ENCODE results near the gene ERCC4.

ERCC4 gene

DNA sequence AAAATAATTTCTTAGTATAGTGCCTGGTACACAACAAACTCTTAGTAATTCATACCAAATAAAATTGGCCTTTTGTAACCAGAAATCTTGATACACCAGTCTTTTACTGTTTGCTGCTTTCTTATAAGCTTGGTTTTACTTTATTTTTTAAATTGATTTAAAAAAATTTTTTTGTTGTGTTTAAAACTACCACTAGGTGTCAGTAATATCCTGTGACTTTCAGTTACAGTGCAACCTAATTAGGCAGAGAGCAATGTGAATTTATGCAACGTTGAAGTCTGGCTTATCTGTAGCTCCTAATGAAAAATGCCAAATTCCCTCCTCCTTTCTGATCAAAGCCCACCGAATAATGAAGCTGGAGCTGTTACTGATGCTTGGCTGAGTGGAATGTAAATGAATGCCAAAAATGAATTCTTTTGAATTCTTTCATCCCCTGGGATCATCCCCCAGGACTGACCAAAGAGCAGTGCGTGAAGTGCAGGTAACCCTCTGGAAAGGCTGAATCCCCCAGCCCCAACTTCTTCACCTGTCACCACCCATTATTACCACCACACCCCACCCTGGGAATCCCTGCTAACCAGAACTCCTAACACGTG lies 3.8 kb downstream of the ERCC4 start:
- no peak for DNase-seq (ENCODE audit: low read depth, low spot score)
- Histone ChIP-seq H3K9me3 (ENCODE audit: insufficient read depth, low read length) (no peaks in the 10 kb centered on the region), H3K4me3 (ENCODE audit: insufficient read length, low read depth) (no peak overlapping the region), H3K27me3 (ENCODE audit: insufficient read depth, insufficient read length) (no peaks in the 10 kb centered on the region), H3K4me1 (ENCODE audit: insufficient read depth, insufficient read length) (no peaks in the 10 kb centered on the region), H3K9ac (ENCODE audit: insufficient read length, low read depth) (no peak overlapping the region), H3K36me3 (ENCODE audit: insufficient read depth, insufficient read length, low read length) (peaks cover 51% of the 10 kb centered on the region)
- TF ChIP-seq SUZ12 (IDR thresholded peaks at IDR 0.05; ENCODE audit: extremely low read depth, insufficient read depth, insufficient read length) (no peak), YY1 (IDR thresholded peaks at IDR 0.05; ENCODE audit: insufficient read depth, insufficient read length) (no peak), ZNF274 (IDR thresholded peaks at IDR 0.05; ENCODE audit: low read depth, low read length) (no peak)

- peaks cover 67% of the 10 kb centered on the region for H3K36me3 ChIP-seq (ENCODE audit: insufficient read depth, insufficient read length, low read length)
- no peak for TF ChIP-seq YY1 (IDR thresholded peaks at IDR 0.05; ENCODE audit: insufficient read depth, insufficient read length)
- no peak for TF ChIP-seq SUZ12 (IDR thresholded peaks at IDR 0.05; ENCODE audit: extremely low read depth, insufficient read depth, insufficient read length)
- no peak for TF ChIP-seq ZNF274 (IDR thresholded peaks at IDR 0.05; ENCODE audit: low read depth, low read length)
- DNase-seq (ENCODE audit: low read depth, low spot score) = no peak
These were observed 6.5 kb downstream of the ERCC4 start for GRCh38 chr16:13926464-13926863.

DNA sequence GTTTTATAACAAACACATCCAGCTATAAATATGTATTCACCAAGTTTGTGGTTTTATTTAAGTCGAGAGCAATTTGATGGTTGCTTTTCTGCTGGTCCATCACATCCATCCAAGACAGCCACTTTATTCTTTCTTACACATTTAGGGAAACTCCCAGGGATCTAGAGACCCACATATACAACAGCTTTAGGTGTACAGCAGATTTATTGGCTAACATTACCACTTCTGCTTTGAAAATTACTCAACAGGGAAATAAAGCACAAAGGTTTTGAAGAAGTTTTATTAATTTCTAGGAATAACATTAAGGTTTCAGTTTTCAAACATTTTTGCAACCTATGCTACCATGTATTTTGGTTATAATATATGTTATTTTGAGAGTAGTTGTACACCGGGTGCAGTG lies 6.9 kb downstream of the ERCC4 start:
- no peaks in the 10 kb centered on the region for H3K27me3 ChIP-seq (ENCODE audit: insufficient read depth, insufficient read length)
- no peak overlapping the region for H3K4me3 ChIP-seq (ENCODE audit: insufficient read length, low read depth)
- H3K9me3 ChIP-seq (ENCODE audit: insufficient read depth, low read length) = no peaks in the 10 kb centered on the region
- no peaks in the 10 kb centered on the region for H3K4me1 ChIP-seq (ENCODE audit: insufficient read depth, insufficient read length)
- H3K9ac ChIP-seq (ENCODE audit: insufficient read length, low read depth) = no peak overlapping the region
- TF ChIP-seq YY1 (IDR thresholded peaks at IDR 0.05; ENCODE audit: insufficient read depth, insufficient read length) = no peak
- no peak for TF ChIP-seq SUZ12 (IDR thresholded peaks at IDR 0.05; ENCODE audit: extremely low read depth, insufficient read depth, insufficient read length)
- TF ChIP-seq ZNF274 (IDR thresholded peaks at IDR 0.05; ENCODE audit: low read depth, low read length) = no peak
- no peak for DNase-seq (ENCODE audit: low read depth, low spot score)
- H3K36me3 ChIP-seq (ENCODE audit: insufficient read depth, insufficient read length, low read length) = peaks cover 69% of the 10 kb centered on the region

More at GRCh38 chr16:13926464-13926863, 6.5 kb downstream of the ERCC4 start:
- Histone ChIP-seq H3K9me3 (ENCODE audit: insufficient read depth, low read length) (no peaks in the 10 kb centered on the region), H3K27me3 (ENCODE audit: insufficient read depth, insufficient read length) (no peaks in the 10 kb centered on the region), H3K4me3 (ENCODE audit: insufficient read length, low read depth) (no peak overlapping the region), H3K9ac (ENCODE audit: insufficient read length, low read depth) (no peak overlapping the region), H3K4me1 (ENCODE audit: insufficient read depth, insufficient read length) (no peaks in the 10 kb centered on the region)

DNA sequence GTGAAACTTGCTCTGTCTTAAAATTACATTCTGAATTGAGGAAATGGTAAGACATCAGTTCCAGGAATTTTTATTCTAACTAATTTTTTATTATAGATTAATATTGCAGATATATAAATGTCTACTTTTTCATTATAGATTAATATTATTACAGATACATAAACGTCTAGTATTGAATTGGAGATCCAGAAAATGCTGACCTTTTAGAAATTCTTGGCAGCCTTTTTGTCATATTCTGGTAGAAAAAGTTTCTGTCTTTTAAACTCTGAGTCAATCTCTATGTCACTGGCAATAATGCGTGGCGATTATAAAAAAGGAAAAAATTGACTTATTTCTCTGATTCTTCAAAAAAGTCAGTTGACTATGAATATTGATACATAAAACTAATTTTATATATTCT lies 8.7 kb downstream of the ERCC4 start:
- no peak for TF ChIP-seq SUZ12 (IDR thresholded peaks at IDR 0.05; ENCODE audit: extremely low read depth, insufficient read depth, insufficient read length)
- TF ChIP-seq YY1 (IDR thresholded peaks at IDR 0.05; ENCODE audit: insufficient read depth, insufficient read length) = no peak
- TF ChIP-seq ZNF274 (IDR thresholded peaks at IDR 0.05; ENCODE audit: low read depth, low read length) = no peak

GRCh38 chr16:13931845-13932244 lies 11.9 kb downstream of the ERCC4 start:
- Histone ChIP-seq H3K36me3 (ENCODE audit: insufficient read depth, insufficient read length, low read length) (peaks cover 61% of the 10 kb centered on the region), H3K4me3 (ENCODE audit: insufficient read length, low read depth) (no peak overlapping the region), H3K9me3 (ENCODE audit: insufficient read depth, low read length) (no peaks in the 10 kb centered on the region), H3K9ac (ENCODE audit: insufficient read length, low read depth) (no peak overlapping the region), H3K27me3 (ENCODE audit: insufficient read depth, insufficient read length) (no peaks in the 10 kb centered on the region), H3K4me1 (ENCODE audit: insufficient read depth, insufficient read length) (no peaks in the 10 kb centered on the region)
- TF ChIP-seq ZNF274 (IDR thresholded peaks at IDR 0.05; ENCODE audit: low read depth, low read length) = no peak
- no peak for TF ChIP-seq SUZ12 (IDR thresholded peaks at IDR 0.05; ENCODE audit: extremely low read depth, insufficient read depth, insufficient read length)
- TF ChIP-seq YY1 (IDR thresholded peaks at IDR 0.05; ENCODE audit: insufficient read depth, insufficient read length) = no peak
- DNase-seq (ENCODE audit: low read depth, low spot score) = no peak

More for the DNA sequence above, 8.7 kb downstream of the ERCC4 start:
- H3K4me1 ChIP-seq (ENCODE audit: insufficient read depth, insufficient read length) = no peaks in the 10 kb centered on the region
- no peak overlapping the region for H3K9ac ChIP-seq (ENCODE audit: insufficient read length, low read depth)
- H3K36me3 ChIP-seq (ENCODE audit: insufficient read depth, insufficient read length, low read length) = peaks cover 61% of the 10 kb centered on the region
- H3K4me3 ChIP-seq (ENCODE audit: insufficient read length, low read depth) = no peak overlapping the region
- no peaks in the 10 kb centered on the region for H3K27me3 ChIP-seq (ENCODE audit: insufficient read depth, insufficient read length)
- no peak for DNase-seq (ENCODE audit: low read depth, low spot score)
- no peaks in the 10 kb centered on the region for H3K9me3 ChIP-seq (ENCODE audit: insufficient read depth, low read length)

GRCh38 chr16:13935408-13935807 lies 15.5 kb downstream of the ERCC4 start:
- DNase-seq (ENCODE audit: low read depth, low spot score) = no peak
- H3K36me3 ChIP-seq (ENCODE audit: insufficient read depth, insufficient read length, low read length) = peaks cover 83% of the 10 kb centered on the region

GRCh38 chr16:13936155-13936554 lies 16.2 kb downstream of the ERCC4 start:
- DNase-seq (ENCODE audit: low read depth, low spot score) = no peak
- TF ChIP-seq SUZ12 (IDR thresholded peaks at IDR 0.05; ENCODE audit: extremely low read depth, insufficient read depth, insufficient read length) = no peak
- H3K4me3 ChIP-seq (ENCODE audit: insufficient read length, low read depth) = no peak overlapping the region
- peaks cover 82% of the 10 kb centered on the region for H3K36me3 ChIP-seq (ENCODE audit: insufficient read depth, insufficient read length, low read length)
- no peaks in the 10 kb centered on the region for H3K4me1 ChIP-seq (ENCODE audit: insufficient read depth, insufficient read length)
- H3K27me3 ChIP-seq (ENCODE audit: insufficient read depth, insufficient read length) = no peaks in the 10 kb centered on the region
- H3K9ac ChIP-seq (ENCODE audit: insufficient read length, low read depth) = no peak overlapping the region
- no peaks in the 10 kb centered on the region for H3K9me3 ChIP-seq (ENCODE audit: insufficient read depth, low read length)

More at GRCh38 chr16:13935408-13935807, 15.5 kb downstream of the ERCC4 start:
- no peaks in the 10 kb centered on the region for H3K4me1 ChIP-seq (ENCODE audit: insufficient read depth, insufficient read length)
- no peak overlapping the region for H3K9ac ChIP-seq (ENCODE audit: insufficient read length, low read depth)
- H3K27me3 ChIP-seq (ENCODE audit: insufficient read depth, insufficient read length) = no peaks in the 10 kb centered on the region
- no peak overlapping the region for H3K4me3 ChIP-seq (ENCODE audit: insufficient read length, low read depth)
- no peak for TF ChIP-seq YY1 (IDR thresholded peaks at IDR 0.05; ENCODE audit: insufficient read depth, insufficient read length)
- TF ChIP-seq SUZ12 (IDR thresholded peaks at IDR 0.05; ENCODE audit: extremely low read depth, insufficient read depth, insufficient read length) = no peak
- no peak for TF ChIP-seq ZNF274 (IDR thresholded peaks at IDR 0.05; ENCODE audit: low read depth, low read length)
- no peaks in the 10 kb centered on the region for H3K9me3 ChIP-seq (ENCODE audit: insufficient read depth, low read length)

All from NT2/D1 (cell line).